NCI-H510A treated with DMSO at 0.1 percent for 48 hours (cell line): Measurements from ENCODE around the gene DUS2.
A peak's percentile ranks its signal among the peaks of the same experiment; 100 is the strongest.

Experiments used
- DNase-seq: peaks from one replicate; lab custom pipeline; 2025; lab: John Stamatoyannopoulos, UW

Gene DUS2

DNA sequence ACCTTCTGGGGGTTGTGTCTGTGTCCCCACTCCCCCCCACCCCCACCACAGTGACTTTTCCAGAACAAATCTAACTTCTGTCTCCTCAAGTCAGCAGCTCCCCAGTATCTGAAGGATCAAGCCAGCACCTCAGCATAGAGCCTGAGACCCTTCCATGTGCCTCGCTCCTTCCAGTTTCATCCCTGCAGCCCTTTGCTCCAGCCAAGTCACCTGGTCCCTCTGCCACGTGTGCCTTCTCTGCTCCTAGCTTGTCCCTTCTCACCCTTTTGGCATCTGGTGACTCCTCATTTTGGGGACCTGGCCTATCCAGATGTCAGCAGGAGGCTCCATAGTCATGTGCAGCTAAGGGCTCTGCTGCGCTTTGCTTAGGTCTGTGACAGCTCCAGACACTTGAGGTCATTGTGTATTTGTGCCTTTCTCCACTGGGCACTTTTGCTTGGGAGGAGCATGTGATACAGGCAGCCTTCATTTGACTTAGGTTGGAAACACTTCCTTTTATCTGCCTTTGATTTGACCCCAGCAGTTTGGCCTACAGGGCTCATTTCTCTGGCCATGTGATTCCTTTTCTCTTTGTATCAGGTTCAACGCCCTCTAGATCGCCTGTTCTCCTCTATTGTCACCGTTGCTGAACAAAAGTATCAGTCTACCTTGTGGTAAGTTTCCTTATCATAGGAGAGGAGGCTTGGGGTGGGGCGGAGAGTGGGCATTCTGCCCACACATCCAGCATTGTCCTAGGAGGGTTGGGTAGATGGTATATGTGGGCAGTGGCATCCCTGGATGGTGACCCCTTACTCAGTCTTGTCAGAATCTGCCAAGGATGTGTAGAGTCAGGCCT is 55.0 kb downstream of the DUS2 start:
- DNase-seq: no peak

GRCh38 chr16:68078701-68079375 is 55.8 kb downstream of the DUS2 start:
- no peak for DNase-seq

DNA sequence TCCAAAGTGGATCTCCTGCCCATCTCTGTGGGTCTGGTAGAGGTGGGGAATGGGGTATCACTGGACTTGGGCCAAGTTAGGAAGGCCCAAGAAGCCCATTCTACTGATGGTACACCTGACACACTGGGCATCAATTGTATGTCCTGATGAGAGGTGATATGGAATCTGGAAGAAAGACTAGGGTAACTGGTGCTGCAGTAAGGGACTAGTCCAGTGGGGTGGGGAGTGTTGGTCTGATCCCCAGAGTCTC is 56.2 kb downstream of the DUS2 start:
- DNase-seq: no peak

DNA sequence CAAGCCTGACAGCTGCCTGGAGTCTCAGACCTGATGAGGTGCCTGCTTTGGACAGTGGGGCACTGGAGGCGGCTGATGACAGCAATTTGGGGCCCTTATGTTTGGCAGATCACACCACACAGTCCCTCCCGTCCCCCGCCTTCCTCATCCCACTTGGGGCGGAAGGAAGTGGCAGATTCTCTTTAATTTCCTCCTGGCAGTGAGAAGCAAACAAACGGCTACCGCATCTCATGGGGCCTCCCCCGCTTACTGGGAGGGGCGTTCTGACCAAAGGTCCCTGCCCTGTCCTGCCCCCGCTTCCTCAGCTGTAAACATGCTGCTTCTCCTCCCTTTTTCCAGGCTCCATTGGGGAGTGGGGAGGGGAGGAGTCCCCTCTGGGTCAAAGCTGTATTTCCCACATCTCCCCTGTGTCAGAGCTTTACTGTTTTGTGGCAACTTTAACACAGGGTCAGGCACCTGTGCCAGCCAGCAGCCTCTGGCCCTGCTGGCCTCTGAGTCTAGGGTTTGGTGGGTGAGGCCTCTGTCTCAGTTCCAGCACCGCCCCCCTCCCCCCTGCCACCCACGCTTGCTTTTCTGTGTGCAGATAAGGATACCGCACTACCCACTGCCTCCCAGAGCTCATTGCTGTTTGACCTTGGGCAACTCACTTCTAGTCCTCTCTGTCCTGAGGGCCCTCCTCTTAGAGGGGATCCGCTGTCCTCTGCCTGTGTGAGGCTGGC is 56.7 kb downstream of the DUS2 start:
- DNase-seq: no peak

GRCh38 chr16:68081861-68082628 is 59.0 kb downstream of the DUS2 start:
- no peak for DNase-seq

DNA sequence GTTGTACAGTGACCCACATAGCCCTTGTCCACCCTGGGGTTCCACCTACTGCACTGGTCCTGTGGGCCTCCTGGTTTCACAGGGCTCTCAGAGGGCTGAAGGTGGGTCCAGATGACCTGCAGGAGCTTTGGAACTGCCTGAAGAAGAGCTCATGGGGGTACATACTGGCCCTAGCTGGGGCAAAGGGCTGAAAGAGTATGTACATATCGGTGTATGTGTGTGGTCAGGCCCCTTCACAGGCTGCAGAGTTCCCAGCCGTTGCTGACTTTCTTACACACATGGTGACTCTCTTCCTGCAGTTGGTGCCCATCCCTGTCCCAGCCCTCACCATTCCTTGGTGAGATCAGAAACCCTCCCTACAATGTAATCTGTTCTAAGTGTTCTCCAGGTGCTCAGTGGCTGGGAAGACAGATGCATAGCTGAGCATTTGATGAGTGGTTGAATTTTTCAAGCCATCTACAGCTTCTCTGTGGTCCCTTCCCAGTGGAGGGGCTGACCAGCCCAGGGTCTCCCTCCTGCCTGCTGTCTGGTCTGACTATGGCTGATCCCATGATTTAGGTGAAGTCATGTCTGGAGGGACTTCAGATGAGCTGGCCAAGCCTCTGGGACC is 59.6 kb downstream of the DUS2 start:
- no peak for DNase-seq

- DNase-seq: no peak
Observed at GRCh38 chr16:68083239-68083781, 60.2 kb downstream of the DUS2 start.

DNA sequence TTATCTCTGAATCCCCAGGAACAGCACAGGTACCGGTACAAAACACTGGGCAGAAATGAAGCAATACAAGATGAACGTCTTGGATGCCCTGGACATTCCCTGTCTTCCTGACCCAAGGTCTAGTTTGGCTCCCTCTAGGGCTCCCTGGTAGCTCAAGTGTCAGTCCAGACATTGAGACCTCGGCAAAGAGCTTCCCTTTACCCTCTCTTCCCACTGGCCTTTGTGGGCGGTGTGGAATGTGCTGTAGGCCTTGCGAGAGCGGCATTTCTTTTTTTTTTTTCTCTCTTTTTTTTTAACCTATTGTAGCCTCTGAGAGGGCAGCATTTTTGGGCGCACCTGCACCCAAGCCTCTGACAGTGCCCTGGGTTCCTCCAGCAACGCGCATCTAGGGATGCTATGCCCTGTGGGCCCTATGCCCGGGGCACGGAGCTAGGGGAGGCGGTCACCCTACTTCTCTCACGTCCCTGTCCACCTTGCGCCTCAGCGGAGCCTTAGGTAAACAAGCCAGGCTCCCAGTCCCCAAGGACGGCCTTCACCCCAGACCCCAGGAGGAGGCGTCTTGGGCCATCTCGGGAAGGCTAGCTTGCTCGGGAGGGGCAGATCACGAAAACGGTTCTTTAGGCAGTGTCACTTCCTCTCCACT is 60.9 kb downstream of the DUS2 start:
- no peak for DNase-seq

- peak; percentile 82 for DNase-seq
Observed at GRCh38 chr16:68084504-68085258, 61.6 kb downstream of the DUS2 start.

DNA sequence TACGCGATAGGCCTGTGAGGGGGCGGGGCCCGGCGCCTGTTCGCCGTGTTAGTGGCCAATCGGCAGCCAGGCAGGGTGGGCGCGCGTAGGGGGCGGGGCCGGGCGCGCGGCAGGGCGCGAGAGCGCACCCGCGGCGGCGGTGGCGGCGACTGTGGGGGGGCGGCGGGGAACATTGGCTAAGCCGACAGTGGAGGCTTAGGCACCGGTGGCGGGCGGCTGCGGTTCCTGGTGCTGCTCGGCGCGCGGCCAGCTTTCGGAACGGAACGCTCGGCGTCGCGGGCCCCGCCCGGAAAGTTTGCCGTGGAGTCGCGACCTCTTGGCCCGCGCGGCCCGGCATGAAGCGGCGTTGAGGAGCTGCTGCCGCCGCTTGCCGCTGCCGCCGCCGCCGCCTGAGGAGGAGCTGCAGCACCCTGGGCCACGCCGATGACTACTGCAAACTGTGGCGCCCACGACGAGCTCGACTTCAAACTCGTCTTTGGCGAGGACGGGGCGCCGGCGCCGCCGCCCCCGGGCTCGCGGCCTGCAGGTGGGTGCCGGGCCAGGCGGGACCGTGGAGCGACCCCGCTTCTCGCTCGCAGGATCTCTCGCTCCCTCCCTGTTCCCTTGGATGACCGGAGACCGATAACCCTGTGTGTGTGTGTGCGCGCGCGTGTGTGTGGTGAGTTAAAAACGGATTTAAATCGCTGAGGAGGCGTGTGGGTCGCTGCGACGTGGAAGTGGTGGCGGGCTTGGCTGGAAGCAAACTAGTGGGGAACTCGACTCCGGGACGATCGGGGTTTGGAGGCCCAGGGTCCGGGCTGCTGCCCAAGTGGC is 62.4 kb downstream of the DUS2 start, which contains the start of gene NFATC3:
TSS of gene NFATC3 (plus strand) at position 112 of the 813 bp plus-strand sequence. CDS start at position 424, 312 bp downstream.
- peak; percentile 75 for DNase-seq

- peak; percentile 41 for DNase-seq
Observed at GRCh38 chr16:68086336-68086841, 63.3 kb downstream of the DUS2 start.

GRCh38 chr16:68086860-68087268 is 63.8 kb downstream of the DUS2 start:
- DNase-seq: no peak

DNA sequence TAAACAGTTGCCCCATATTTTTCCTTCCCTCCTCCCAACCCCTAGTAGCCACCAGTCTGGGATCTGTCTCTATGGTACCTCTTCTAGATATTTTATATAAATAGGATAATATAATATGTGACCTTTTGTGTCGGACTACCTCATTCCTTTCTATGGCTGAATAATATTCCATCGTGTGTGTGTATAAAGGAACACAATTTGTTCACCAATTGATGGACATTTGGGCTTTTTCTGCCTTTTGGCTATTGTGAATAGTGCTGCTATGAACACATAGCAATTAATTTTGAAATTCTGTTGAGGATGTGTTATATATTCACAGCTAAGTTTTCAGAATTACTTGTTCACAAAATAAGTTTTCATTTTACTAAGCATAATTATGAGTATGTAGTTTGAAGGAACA is 64.6 kb downstream of the DUS2 start:
- no peak for DNase-seq

DNA sequence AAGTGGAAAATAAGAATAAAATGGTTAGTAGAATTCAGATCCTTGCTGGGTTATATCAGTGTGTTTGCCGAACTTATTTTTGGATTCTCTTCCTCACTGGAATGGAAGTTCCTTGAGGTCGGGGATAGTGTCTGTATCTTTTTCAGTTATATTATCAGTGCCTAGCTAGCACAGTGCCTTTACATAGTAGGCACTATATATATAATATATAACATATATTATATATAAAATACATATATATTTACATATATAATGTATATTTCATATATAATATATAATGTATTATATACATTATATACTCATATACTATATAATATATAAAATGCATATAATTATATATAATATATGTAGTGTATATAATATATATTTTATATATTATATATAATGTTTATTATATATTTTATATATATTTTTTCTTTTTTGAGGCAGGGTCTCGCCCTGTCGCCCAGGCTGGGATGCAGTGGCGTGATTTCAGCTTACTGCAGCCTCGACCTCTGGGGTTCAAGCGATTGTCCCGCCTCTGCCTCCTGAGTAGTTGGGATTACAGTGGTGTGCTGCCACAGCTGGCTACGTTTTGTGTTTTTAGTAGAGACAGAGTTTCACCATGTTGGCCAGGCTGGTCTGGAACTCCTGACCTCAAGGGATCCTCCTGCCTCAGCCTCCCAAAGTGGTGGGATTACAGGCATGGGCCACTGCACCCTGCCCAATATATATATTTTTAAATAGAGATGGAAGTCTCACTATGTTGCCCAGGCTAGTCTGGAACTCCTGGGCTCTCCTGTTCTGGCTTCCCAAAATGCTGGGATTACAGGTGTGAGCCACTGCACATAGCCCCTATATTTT is 65.3 kb downstream of the DUS2 start:
- DNase-seq: no peak

DNA sequence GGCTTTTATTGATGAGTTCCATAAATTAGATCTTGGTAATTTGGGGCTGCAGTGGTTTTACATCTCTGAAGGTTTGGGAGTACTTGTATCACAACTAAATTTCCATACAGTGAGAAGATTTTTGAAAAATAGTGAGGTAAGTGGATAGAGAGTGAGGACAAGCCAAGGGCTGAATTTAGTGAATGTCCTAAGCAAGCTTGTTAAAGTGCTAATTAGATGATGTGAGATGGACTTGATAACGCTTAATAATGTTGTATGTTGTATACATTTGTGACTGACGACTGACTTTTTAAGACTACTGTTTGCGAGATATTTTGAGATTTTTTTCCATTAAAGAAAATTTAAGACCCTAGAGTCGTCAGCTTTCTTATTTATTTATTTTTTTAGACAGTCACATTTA is 66.0 kb downstream of the DUS2 start:
- DNase-seq: no peak

DNA sequence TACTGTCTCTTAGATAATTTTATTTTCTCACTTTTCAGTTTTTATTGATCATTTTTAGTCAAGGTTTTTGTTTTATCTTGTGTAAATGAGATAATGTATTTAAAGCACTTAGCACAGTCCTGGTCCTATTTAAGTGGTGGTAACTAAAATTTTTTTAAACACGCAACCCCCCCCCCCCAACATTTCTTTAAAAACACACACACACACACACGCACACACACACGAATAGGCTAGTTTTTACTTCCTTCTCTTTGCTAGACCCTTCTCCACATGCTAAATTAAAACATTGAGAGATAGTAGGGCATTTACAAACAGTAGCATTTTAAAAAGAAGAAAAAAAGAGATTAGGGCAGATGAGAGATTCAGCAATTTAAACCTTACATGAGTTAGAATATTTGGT is 67.0 kb downstream of the DUS2 start:
- DNase-seq: no peak

- DNase-seq: no peak
Observed at GRCh38 chr16:68090533-68090932, 67.4 kb downstream of the DUS2 start.
